ENCODE data around the gene LAMP1.

- no peak for TF ChIP-seq EGR1 (IDR thresholded peaks at IDR 0.05)
- TF ChIP-seq USF1 (IDR thresholded peaks at IDR 0.05): no peak
- TF ChIP-seq RAD21 (IDR thresholded peaks at IDR 0.05; ENCODE audit: low read depth): no peak
- TF ChIP-seq TCF12 (IDR thresholded peaks at IDR 0.05; ENCODE audit: low read depth): no peak
- no peak for TF ChIP-seq TAF1 (IDR thresholded peaks at IDR 0.05; ENCODE audit: low read depth)
These were observed 2.9 kb downstream of the LAMP1 start for GRCh38 chr13:113299951-113300350.
